Measurements from ENCODE around the gene CTNND2.

Gene CTNND2

GRCh38 chr5:11139217-11139865 lies 764.9 kb downstream of the CTNND2 start:
- no peak for TF ChIP-seq CTCF (IDR thresholded peaks at IDR 0.05; ENCODE audit: low read depth, low read length, missing control alignments)
- DNase-seq (ENCODE audit: low read depth), result no peak
- H3K4me3 ChIP-seq (ENCODE audit: low read depth, low read length), result no peak overlapping the region

GRCh38 chr5:11130131-11130530 lies 774.1 kb downstream of the CTNND2 start:
- no peak for TF ChIP-seq CTCF (IDR thresholded peaks at IDR 0.05; ENCODE audit: low read depth, low read length, missing control alignments)
- no peak for DNase-seq (ENCODE audit: low read depth)
- no peak overlapping the region for H3K4me3 ChIP-seq (ENCODE audit: low read depth, low read length)

GRCh38 chr5:11128021-11128420 lies 776.2 kb downstream of the CTNND2 start:
- no peak for TF ChIP-seq CTCF (IDR thresholded peaks at IDR 0.05; ENCODE audit: low read depth, low read length, missing control alignments)
- no peak for DNase-seq (ENCODE audit: low read depth)
- no peak overlapping the region for H3K4me3 ChIP-seq (ENCODE audit: low read depth, low read length)

GRCh38 chr5:11126844-11127243 lies 777.4 kb downstream of the CTNND2 start:
- no peak for DNase-seq (ENCODE audit: low read depth)
- no peak for TF ChIP-seq CTCF (IDR thresholded peaks at IDR 0.05; ENCODE audit: low read depth, low read length, missing control alignments)
- H3K4me3 ChIP-seq (ENCODE audit: low read depth, low read length), result no peak overlapping the region

- no peak for TF ChIP-seq CTCF (IDR thresholded peaks at IDR 0.05; ENCODE audit: low read depth, low read length, missing control alignments)
- H3K4me3 ChIP-seq (ENCODE audit: low read depth, low read length), result no peak overlapping the region
- no peak for DNase-seq (ENCODE audit: low read depth)
These were observed 782.4 kb downstream of the CTNND2 start for GRCh38 chr5:11121885-11122284.

GRCh38 chr5:11110128-11110527 lies 794.1 kb downstream of the CTNND2 start:
- no peak for DNase-seq (ENCODE audit: low read depth)
- no peak for TF ChIP-seq CTCF (IDR thresholded peaks at IDR 0.05; ENCODE audit: low read depth, low read length, missing control alignments)
- H3K4me3 ChIP-seq (ENCODE audit: low read depth, low read length), result no peak overlapping the region

- no peak overlapping the region for H3K4me3 ChIP-seq (ENCODE audit: low read depth, low read length)
- TF ChIP-seq CTCF (IDR thresholded peaks at IDR 0.05; ENCODE audit: low read depth, low read length, missing control alignments), result no peak
- DNase-seq (ENCODE audit: low read depth), result no peak
These were observed 798.5 kb downstream of the CTNND2 start for GRCh38 chr5:11105696-11106095.

All from GM12864 (cell line).